Activated T-cell treated with anti-CD3 and anti-CD28 coated beads for 1 hour (primary cell): Measurements from ENCODE around the gene TMEM31.
"Not testable (repeated sequence)": the region's sequence is repeated elsewhere in the genome, so short reads cannot be mapped to it uniquely, and the experiment has no call there.

Experiments used
- DNase-seq: peaks from one replicate; pipeline ENCODE4 v3.0.0-alpha.2; 2020; ENCODE audit warnings: low read depth

Gene TMEM31

GRCh38 chrX:103726477-103726876 is 15.8 kb downstream of the TMEM31 start:
- DNase-seq: no peak

GRCh38 chrX:103727115-103727514 is 16.4 kb downstream of the TMEM31 start:
- no peak for DNase-seq

GRCh38 chrX:103729015-103729414 is 18.3 kb downstream of the TMEM31 start:
- DNase-seq: no peak

GRCh38 chrX:103730147-103730795 is 19.6 kb downstream of the TMEM31 start:
- no peak for DNase-seq

GRCh38 chrX:103730796-103731493 is 20.2 kb downstream of the TMEM31 start:
- no peak for DNase-seq

GRCh38 chrX:103733017-103733416 is 22.3 kb downstream of the TMEM31 start:
- no peak for DNase-seq

- DNase-seq: no peak
Measured at GRCh38 chrX:103734125-103734760, 23.5 kb downstream of the TMEM31 start.

GRCh38 chrX:103737696-103738095 is 27.0 kb downstream of the TMEM31 start:
- DNase-seq: no peak

GRCh38 chrX:103739421-103739820 is 28.7 kb downstream of the TMEM31 start:
- DNase-seq: no peak

- no peak for DNase-seq
Measured at GRCh38 chrX:103741879-103742278, 31.2 kb downstream of the TMEM31 start.

- DNase-seq: no peak
Measured at GRCh38 chrX:103742339-103742738, 31.6 kb downstream of the TMEM31 start.

- no peak for DNase-seq
Measured at GRCh38 chrX:103747163-103747562, 36.5 kb downstream of the TMEM31 start.

- DNase-seq: no peak
Measured at GRCh38 chrX:103754401-103754800, 43.7 kb downstream of the TMEM31 start.

GRCh38 chrX:103756736-103757135 is 46.0 kb downstream of the TMEM31 start:
- no peak for DNase-seq

- DNase-seq: no peak
Measured at GRCh38 chrX:103758555-103758954, 47.8 kb downstream of the TMEM31 start.

- not testable (repeated sequence) for DNase-seq
Measured at GRCh38 chrX:103763541-103763940, 52.8 kb downstream of the TMEM31 start.
